Renal cortex interstitium (tissue), 15 donors: ENCODE data around the gene SRRM2. TPM values are rescaled to one million over a fixed set of nuclear protein-coding genes. Genes with fewer than 3 reads are reported as not detected.

Source experiments
- DNase-seq, 11 donors: peaks; one replicate each; pipeline ENCODE4 v3.0.0-alpha.2; 2013; ENCODE audit warnings: low read depth in 9 of 11, low spot score in 4 of 11; ENCODE audit errors: extremely low read depth in 1 of 11
- long read RNA-seq, 16 experiments: transcript quantifications; one replicate each; lab custom pipeline, GENCODE V29; 2026
- polyA plus RNA-seq, 3 donors: library from polyadenylated mRNA; unstranded; fragments of 120-200 nt; gene quantifications; one replicate each; pipeline ENCODE4 v1.2.1, GENCODE V29; 2013; ENCODE audit not compliant: insufficient read length in 3 of 3

Gene SRRM2
- 100 to 1,000 TPM; 619 to 902 (median 689) TPM for polyA plus RNA-seq
- long read RNA-seq, donor 1, transcript SRRM2-213 (2 exons, 732 nt), result minor isoform, 13 of 209 reads
- long read RNA-seq, donor 1, transcript SRRM2-218 (3 exons, 1,759 nt), result minor isoform, 7 of 209 reads
- long read RNA-seq, donor 1, transcript SRRM2-212 (2 exons, 1,118 nt), result major isoform, 23 of 209 reads
- long read RNA-seq, donor 1, transcript SRRM2-226 (4 exons, 461 nt), result minor isoform, 7 of 209 reads
- long read RNA-seq, donor 1, partial matches to known transcripts, result 141 of 209 reads
- long read RNA-seq, donor 1, other reads (novel, unspliced or antisense), result 0 of 209 reads
- long read RNA-seq, donor 2, transcript SRRM2-212 (2 exons, 1,118 nt), result major isoform, 16 of 177 reads
- long read RNA-seq, donor 2, transcript SRRM2-213 (2 exons, 732 nt), result minor isoform, 14 of 177 reads
- long read RNA-seq, donor 2, transcript SRRM2-218 (3 exons, 1,759 nt), result minor isoform, 8 of 177 reads
- long read RNA-seq, donor 2, transcript SRRM2-209 (3 exons, 711 nt), result minor isoform, 5 of 177 reads
- long read RNA-seq, donor 2, partial matches to known transcripts, result 120 of 177 reads
- long read RNA-seq, donor 2, other reads (novel, unspliced or antisense), result 0 of 177 reads
- long read RNA-seq, donor 3, transcript SRRM2-209 (3 exons, 711 nt), result minor isoform, 17 of 342 reads
- long read RNA-seq, donor 3, transcript SRRM2-218 (3 exons, 1,759 nt), result minor isoform, 11 of 342 reads
- long read RNA-seq, donor 3, transcript SRRM2-212 (2 exons, 1,118 nt), result major isoform, 26 of 342 reads
- long read RNA-seq, donor 3, transcript SRRM2-213 (2 exons, 732 nt), result minor isoform, 11 of 342 reads
- long read RNA-seq, donor 3, partial matches to known transcripts, result 253 of 342 reads
- long read RNA-seq, donor 3, other reads (novel, unspliced or antisense), result 0 of 342 reads
- long read RNA-seq, donor 4, transcript SRRM2-212 (2 exons, 1,118 nt), result major isoform, 56 of 235 reads
- long read RNA-seq, donor 4, transcript SRRM2-225 (1 exons, 914 nt), result minor isoform, 21 of 235 reads
- long read RNA-seq, donor 4, transcript SRRM2-209 (3 exons, 711 nt), result minor isoform, 14 of 235 reads
- long read RNA-seq, donor 4, transcript SRRM2-218 (3 exons, 1,759 nt), result minor isoform, 29 of 235 reads
- long read RNA-seq, donor 4, partial matches to known transcripts, result 76 of 235 reads
- long read RNA-seq, donor 4, other reads (novel, unspliced or antisense), result 7 of 235 reads
- long read RNA-seq, donor 5, result 0 reads
- long read RNA-seq, donor 6, transcript SRRM2-213 (2 exons, 732 nt), result minor isoform, 37 of 1,162 reads
- long read RNA-seq, donor 6, transcript SRRM2-218 (3 exons, 1,759 nt), result minor isoform, 42 of 1,162 reads
- long read RNA-seq, donor 6, transcript SRRM2-212 (2 exons, 1,118 nt), result major isoform, 88 of 1,162 reads
- long read RNA-seq, donor 6, transcript SRRM2-209 (3 exons, 711 nt), result minor isoform, 18 of 1,162 reads
- long read RNA-seq, donor 6, partial matches to known transcripts, result 541 of 1,162 reads
- long read RNA-seq, donor 6, other reads (novel, unspliced or antisense), result 399 of 1,162 reads
- long read RNA-seq, donor 7, transcript SRRM2-213 (2 exons, 732 nt), result minor isoform, 27 of 1,493 reads
- long read RNA-seq, donor 7, transcript SRRM2-209 (3 exons, 711 nt), result minor isoform, 17 of 1,493 reads
- long read RNA-seq, donor 7, transcript SRRM2-218 (3 exons, 1,759 nt), result minor isoform, 28 of 1,493 reads
- long read RNA-seq, donor 7, transcript SRRM2-212 (2 exons, 1,118 nt), result major isoform, 47 of 1,493 reads
- long read RNA-seq, donor 7, partial matches to known transcripts, result 631 of 1,493 reads
- long read RNA-seq, donor 7, other reads (novel, unspliced or antisense), result 712 of 1,493 reads
- long read RNA-seq, donor 8, result 0 reads
- long read RNA-seq, donor 9, transcript SRRM2-218 (3 exons, 1,759 nt), result minor isoform, 6 of 168 reads
- long read RNA-seq, donor 9, transcript SRRM2-209 (3 exons, 711 nt), result minor isoform, 9 of 168 reads
- long read RNA-seq, donor 9, transcript SRRM2-213 (2 exons, 732 nt), result minor isoform, 13 of 168 reads
- long read RNA-seq, donor 9, transcript SRRM2-212 (2 exons, 1,118 nt), result major isoform, 23 of 168 reads
- long read RNA-seq, donor 9, partial matches to known transcripts, result 104 of 168 reads
- long read RNA-seq, donor 9, other reads (novel, unspliced or antisense), result 0 of 168 reads
- long read RNA-seq, donor 10, transcript SRRM2-209 (3 exons, 711 nt), result minor isoform, 6 of 293 reads
- long read RNA-seq, donor 10, transcript SRRM2-213 (2 exons, 732 nt), result major isoform, 19 of 293 reads
- long read RNA-seq, donor 10, transcript SRRM2-218 (3 exons, 1,759 nt), result minor isoform, 13 of 293 reads
- long read RNA-seq, donor 10, transcript SRRM2-212 (2 exons, 1,118 nt), result minor isoform, 18 of 293 reads
- long read RNA-seq, donor 10, partial matches to known transcripts, result 220 of 293 reads
- long read RNA-seq, donor 10, other reads (novel, unspliced or antisense), result 0 of 293 reads
- long read RNA-seq, donor 11, transcript SRRM2-218 (3 exons, 1,759 nt), result minor isoform, 13 of 167 reads
- long read RNA-seq, donor 11, transcript SRRM2-209 (3 exons, 711 nt), result minor isoform, 15 of 167 reads
- long read RNA-seq, donor 11, transcript SRRM2-212 (2 exons, 1,118 nt), result major isoform, 31 of 167 reads
- long read RNA-seq, donor 11, transcript SRRM2-213 (2 exons, 732 nt), result minor isoform, 11 of 167 reads
- long read RNA-seq, donor 11, partial matches to known transcripts, result 72 of 167 reads
- long read RNA-seq, donor 11, other reads (novel, unspliced or antisense), result 0 of 167 reads
- long read RNA-seq, donor 12, transcript SRRM2-218 (3 exons, 1,759 nt), result minor isoform, 9 of 935 reads
- long read RNA-seq, donor 12, transcript SRRM2-213 (2 exons, 732 nt), result minor isoform, 8 of 935 reads
- long read RNA-seq, donor 12, transcript SRRM2-212 (2 exons, 1,118 nt), result major isoform, 11 of 935 reads
- long read RNA-seq, donor 12, transcript SRRM2-225 (1 exons, 914 nt), result minor isoform, 8 of 935 reads
- long read RNA-seq, donor 12, partial matches to known transcripts, result 863 of 935 reads
- long read RNA-seq, donor 12, other reads (novel, unspliced or antisense), result 20 of 935 reads
- long read RNA-seq, donor 13, result 0 reads
- long read RNA-seq, donor 14, transcript SRRM2-225 (1 exons, 914 nt), result minor isoform, 6 of 105 reads
- long read RNA-seq, donor 14, transcript SRRM2-212 (2 exons, 1,118 nt), result major isoform, 8 of 105 reads
- long read RNA-seq, donor 14, transcript SRRM2-218 (3 exons, 1,759 nt), result minor isoform, 5 of 105 reads
- long read RNA-seq, donor 14, partial matches to known transcripts, result 72 of 105 reads
- long read RNA-seq, donor 14, other reads (novel, unspliced or antisense), result 0 of 105 reads
- long read RNA-seq, donor 15, transcript SRRM2-209 (3 exons, 711 nt), result minor isoform, 9 of 181 reads
- long read RNA-seq, donor 15, transcript SRRM2-212 (2 exons, 1,118 nt), result major isoform, 41 of 181 reads
- long read RNA-seq, donor 15, transcript SRRM2-213 (2 exons, 732 nt), result minor isoform, 6 of 181 reads
- long read RNA-seq, donor 15, transcript SRRM2-218 (3 exons, 1,759 nt), result minor isoform, 12 of 181 reads
- long read RNA-seq, donor 15, partial matches to known transcripts, result 90 of 181 reads
- long read RNA-seq, donor 15, other reads (novel, unspliced or antisense), result 0 of 181 reads
- long read RNA-seq, donor 16, transcript SRRM2-218 (3 exons, 1,759 nt), result minor isoform, 67 of 940 reads
- long read RNA-seq, donor 16, transcript SRRM2-209 (3 exons, 711 nt), result minor isoform, 42 of 940 reads
- long read RNA-seq, donor 16, transcript SRRM2-213 (2 exons, 732 nt), result minor isoform, 42 of 940 reads
- long read RNA-seq, donor 16, transcript SRRM2-212 (2 exons, 1,118 nt), result major isoform, 195 of 940 reads
- long read RNA-seq, donor 16, partial matches to known transcripts, result 448 of 940 reads
- long read RNA-seq, donor 16, other reads (novel, unspliced or antisense), result 39 of 940 reads

GRCh38 chr16:2752035-2752849 lies at the start of gene SRRM2:
TSS of gene SRRM2 (plus strand) at chr16:2752638. CDS start at chr16:2756365, 3,727 bp downstream.
- DNase-seq, result peak; percentile 93 to 98 (median 96)

- DNase-seq, result no peak
Observed at GRCh38 chr16:2702871-2703745, 49.3 kb upstream of the SRRM2 start.

GRCh38 chr16:2704166-2704982 lies 48.1 kb upstream of the SRRM2 start:
- no peak for DNase-seq

- DNase-seq, result no peak
Observed at GRCh38 chr16:2704983-2705275, 47.5 kb upstream of the SRRM2 start.

- DNase-seq, result no peak
Observed at GRCh38 chr16:2705351-2705750, 47.1 kb upstream of the SRRM2 start.

- DNase-seq, result no peak
Observed at GRCh38 chr16:2706085-2706484, 46.4 kb upstream of the SRRM2 start.

- DNase-seq, result no peak
Observed at GRCh38 chr16:2706611-2707311, 45.7 kb upstream of the SRRM2 start.

- no peak for DNase-seq
Observed at GRCh38 chr16:2707368-2708289, 44.8 kb upstream of the SRRM2 start.

GRCh38 chr16:2708290-2708639 lies 44.2 kb upstream of the SRRM2 start:
- DNase-seq, result no peak

GRCh38 chr16:2708955-2709587 lies 43.4 kb upstream of the SRRM2 start:
- no peak for DNase-seq
